ENCODE data around the gene OTOP1. TPM values are rescaled to one million over a fixed set of nuclear protein-coding genes. Genes with fewer than 3 reads are reported as not detected.
"Not testable (repeated sequence)": the region's sequence is repeated elsewhere in the genome, so short reads cannot be mapped to it uniquely, and the experiment has no call there.

OTOP1 gene
- total and polyA plus RNA-seq, 3 donors from 2014 or later = 0.25 to 0.63 TPM; not detected in 1

DNA sequence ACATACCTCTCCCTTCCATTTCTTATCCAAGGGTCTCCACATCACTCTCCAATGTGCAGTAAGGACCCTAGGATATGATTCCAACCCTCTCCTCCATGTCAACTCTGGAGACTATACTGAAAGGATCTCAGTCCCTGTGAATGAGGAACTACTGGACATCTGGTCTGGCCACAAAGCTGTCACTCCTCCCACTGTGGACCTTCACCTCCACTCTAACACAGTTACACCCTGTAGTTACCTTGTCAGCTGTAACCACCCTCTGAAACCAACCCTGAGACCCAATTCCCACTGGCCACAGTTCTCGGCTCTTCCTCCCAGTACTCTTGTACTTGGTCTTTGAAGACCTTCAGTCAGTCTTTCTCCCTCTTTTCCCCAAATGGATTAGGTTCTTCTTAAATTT, 18.4 kb upstream of the OTOP1 start:
- H3K4me3 ChIP-seq = no peak overlapping the region
- no peak overlapping the region for H3K27ac ChIP-seq
- H3K4me1 ChIP-seq = peaks cover 6% of the 10 kb centered on the region
- DNase-seq = no peak
- TF ChIP-seq, protein P1, sequence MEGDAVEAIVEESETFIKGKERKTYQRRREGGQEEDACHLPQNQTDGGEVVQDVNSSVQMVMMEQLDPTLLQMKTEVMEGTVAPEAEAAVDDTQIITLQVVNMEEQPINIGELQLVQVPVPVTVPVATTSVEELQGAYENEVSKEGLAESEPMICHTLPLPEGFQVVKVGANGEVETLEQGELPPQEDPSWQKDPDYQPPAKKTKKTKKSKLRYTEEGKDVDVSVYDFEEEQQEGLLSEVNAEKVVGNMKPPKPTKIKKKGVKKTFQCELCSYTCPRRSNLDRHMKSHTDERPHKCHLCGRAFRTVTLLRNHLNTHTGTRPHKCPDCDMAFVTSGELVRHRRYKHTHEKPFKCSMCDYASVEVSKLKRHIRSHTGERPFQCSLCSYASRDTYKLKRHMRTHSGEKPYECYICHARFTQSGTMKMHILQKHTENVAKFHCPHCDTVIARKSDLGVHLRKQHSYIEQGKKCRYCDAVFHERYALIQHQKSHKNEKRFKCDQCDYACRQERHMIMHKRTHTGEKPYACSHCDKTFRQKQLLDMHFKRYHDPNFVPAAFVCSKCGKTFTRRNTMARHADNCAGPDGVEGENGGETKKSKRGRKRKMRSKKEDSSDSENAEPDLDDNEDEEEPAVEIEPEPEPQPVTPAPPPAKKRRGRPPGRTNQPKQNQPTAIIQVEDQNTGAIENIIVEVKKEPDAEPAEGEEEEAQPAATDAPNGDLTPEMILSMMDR (IDR thresholded peaks at IDR 0.05) = no peak
- no peak for TF ChIP-seq POLR2A (IDR thresholded peaks at IDR 0.05)
- intact Hi-C loops (cut with DNase I; ENCODE audit: low total_unique reads) = no loop called here
- H3K27me3 ChIP-seq = no peaks in the 10 kb centered on the region
- no peaks in the 10 kb centered on the region for H3K36me3 ChIP-seq (ENCODE audit: low read depth, missing control alignments)
- H3K9me3 ChIP-seq = no peaks in the 10 kb centered on the region
- WGBS, 2 donors = 92 to 100% methylated on average over 1 of the region's 1 CpG

DNA sequence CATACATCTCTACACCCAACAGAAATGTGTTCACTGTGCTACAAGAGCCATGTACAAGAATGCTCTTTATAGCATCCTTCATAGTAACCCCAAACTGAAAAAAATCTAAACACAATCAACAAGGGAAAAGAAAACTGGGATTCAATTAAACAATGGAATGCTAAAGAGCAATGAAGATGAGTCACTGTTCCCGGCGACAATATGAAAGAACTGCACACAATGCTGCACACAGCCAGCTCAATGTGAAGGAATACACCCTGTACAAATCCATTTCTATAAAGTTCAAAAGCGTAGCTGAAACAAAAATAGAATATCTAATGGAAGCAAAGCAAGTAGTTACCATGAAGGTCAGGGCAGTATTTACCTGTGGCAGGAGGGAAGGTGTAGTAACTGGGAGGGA, 12.8 kb upstream of the OTOP1 start:
- H3K36me3 ChIP-seq (ENCODE audit: low read depth, missing control alignments); intact Hi-C loops (cut with DNase I; ENCODE audit: low total_unique reads): not testable (repeated sequence)

DNA sequence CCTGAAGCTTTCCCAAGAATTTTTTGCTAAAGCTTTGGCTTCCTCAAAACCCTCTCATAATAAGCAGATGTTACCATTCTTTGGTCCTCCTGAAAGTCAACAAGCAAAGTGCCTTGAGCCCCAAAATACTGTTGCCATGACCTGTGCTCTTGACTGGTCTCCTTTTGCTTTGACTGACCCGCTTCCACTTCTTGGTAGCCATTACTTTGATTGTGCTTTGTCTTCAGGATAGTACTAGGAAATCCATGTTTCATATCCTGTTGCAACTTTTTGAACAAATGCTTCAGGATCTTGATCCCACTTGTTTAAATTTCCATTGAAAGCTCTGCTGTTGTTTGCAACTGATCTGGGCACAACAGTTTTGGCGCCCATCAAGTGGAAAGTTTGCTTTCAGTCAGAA, 6.9 kb upstream of the OTOP1 start:
- Histone ChIP-seq H3K4me1 (no peaks in the 10 kb centered on the region), H3K36me3 (ENCODE audit: low read depth, missing control alignments) (no peaks in the 10 kb centered on the region), H3K27me3 (no peaks in the 10 kb centered on the region), H3K27ac (no peak overlapping the region), H3K4me3 (no peak overlapping the region), H3K9me3 (no peaks in the 10 kb centered on the region)
- intact Hi-C loops (cut with DNase I; ENCODE audit: low total_unique reads) = no loop called here
- 95 to 100% methylated on average over 2 of the region's 2 CpGs for WGBS, 2 donors
- DNase-seq = no peak
- TF ChIP-seq POLR2A (IDR thresholded peaks at IDR 0.05) = no peak
- TF ChIP-seq, protein P1 (IDR thresholded peaks at IDR 0.05) = no peak

More for the DNA sequence above, 12.8 kb upstream of the OTOP1 start:
- not testable (repeated sequence) for H3K4me1 ChIP-seq, H3K9me3 ChIP-seq, DNase-seq, H3K27me3 ChIP-seq, H3K27ac ChIP-seq, H3K4me3 ChIP-seq
- WGBS, 2 donors = 90 to 96% methylated on average over 3 of the region's 3 CpGs

DNA sequence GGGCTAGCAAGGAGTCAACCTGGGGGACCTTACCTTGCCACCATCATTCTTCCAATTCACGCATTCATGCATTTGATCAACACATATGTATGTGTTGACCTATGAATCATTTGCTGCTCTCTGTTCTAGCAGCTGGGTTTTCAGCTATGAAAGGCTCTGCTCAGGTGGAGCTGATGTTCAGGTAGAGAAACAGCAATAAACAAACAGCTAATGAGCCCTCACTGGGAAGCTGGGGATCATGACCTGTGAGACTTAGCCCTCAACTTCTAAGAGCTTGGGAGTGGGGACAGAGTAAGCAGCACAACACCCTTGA, 1.6 kb upstream of the OTOP1 start:
- 50 to 61% methylated on average over 1 of the region's 1 CpG for WGBS, 2 donors
- Histone ChIP-seq H3K4me3 (no peak overlapping the region), H3K9me3 (no peaks in the 10 kb centered on the region), H3K27ac (no peak overlapping the region), H3K4me1 (no peaks in the 10 kb centered on the region), H3K36me3 (ENCODE audit: low read depth, missing control alignments) (no peaks in the 10 kb centered on the region), H3K27me3 (no peaks in the 10 kb centered on the region)
- DNase-seq = no peak
- intact Hi-C loops (cut with DNase I; ENCODE audit: low total_unique reads) = no loop called here
- TF ChIP-seq, protein P1 (IDR thresholded peaks at IDR 0.05) = no peak
- TF ChIP-seq POLR2A (IDR thresholded peaks at IDR 0.05) = no peak

DNA sequence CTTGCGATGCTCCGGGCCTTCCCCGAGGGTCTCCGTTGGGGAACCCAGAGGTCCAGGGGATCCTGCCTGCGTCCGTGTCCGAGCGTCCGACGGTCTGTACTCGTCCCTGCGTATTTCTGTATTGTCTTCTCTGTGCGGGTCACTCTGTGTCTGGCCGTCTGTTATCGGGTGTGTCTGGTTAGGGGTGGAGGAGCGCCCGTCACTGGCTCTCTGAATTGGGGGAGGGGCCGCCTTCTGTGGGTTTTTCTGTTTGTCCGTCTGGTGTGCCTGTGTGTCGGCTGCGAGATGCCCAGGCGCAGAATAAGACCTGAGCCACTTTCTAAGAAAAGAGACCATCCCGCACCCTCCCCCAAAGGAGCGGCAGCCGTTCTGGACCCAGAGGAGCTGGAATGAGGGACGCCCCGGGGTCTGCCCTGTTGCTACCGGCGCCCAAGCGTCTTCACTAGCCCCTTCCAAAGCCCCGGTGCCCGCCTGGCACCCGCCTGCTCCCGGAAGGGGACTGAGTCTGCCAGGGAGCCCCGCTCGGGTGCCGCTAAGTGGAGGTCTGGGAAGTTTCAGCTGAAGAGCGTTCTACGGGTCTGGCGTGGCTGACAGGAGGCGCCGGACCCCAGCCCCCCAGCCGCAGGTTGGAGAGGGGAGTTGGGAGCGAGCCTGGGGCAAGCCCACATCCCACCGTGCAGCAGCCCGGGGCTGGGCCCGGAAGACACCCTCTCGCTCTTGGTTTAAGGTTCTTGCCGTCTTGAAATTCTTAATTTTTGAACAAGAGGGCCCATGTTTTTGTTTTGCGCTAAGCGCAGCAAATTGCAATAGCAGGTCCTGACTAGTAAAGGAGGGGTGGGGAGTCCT, 1.0 kb upstream of the OTOP1 start:
- DNase-seq = no peak
- no peaks in the 10 kb centered on the region for H3K27me3 ChIP-seq
- H3K27ac ChIP-seq = no peak overlapping the region
- no peak for TF ChIP-seq POLR2A (IDR thresholded peaks at IDR 0.05)
- TF ChIP-seq, protein P1 (IDR thresholded peaks at IDR 0.05) = no peak
- intact Hi-C loops (cut with DNase I; ENCODE audit: low total_unique reads) = no loop called here
- no peaks in the 10 kb centered on the region for H3K36me3 ChIP-seq (ENCODE audit: low read depth, missing control alignments)
- WGBS, 2 donors = 7 to 23% methylated on average over 8 to 43 of the region's 51 CpGs
- no peak overlapping the region for H3K4me3 ChIP-seq
- no peaks in the 10 kb centered on the region for H3K4me1 ChIP-seq
- H3K9me3 ChIP-seq = no peaks in the 10 kb centered on the region
